ENCODE data around the gene PFDN2.

DNA sequence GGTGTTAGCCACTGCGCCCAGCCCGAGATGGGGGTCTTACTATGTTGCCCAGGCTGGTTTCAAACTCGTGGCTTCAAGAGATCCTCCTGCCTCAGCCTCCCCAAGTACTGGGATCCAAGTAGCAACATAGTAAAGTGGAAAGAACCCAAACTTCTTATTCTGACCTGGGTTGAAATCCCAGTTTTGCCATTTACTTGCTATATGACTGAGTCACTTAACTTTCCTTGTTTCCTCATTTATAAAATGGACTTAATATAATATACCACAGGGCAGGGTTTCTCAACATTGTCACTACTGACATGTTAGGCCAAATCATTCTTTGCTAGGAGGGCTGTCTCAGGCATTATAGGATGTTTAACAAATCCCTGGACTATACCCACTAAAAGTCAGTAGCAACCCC, 6.7 kb downstream of the PFDN2 start:
- TF ChIP-seq, protein P1, sequence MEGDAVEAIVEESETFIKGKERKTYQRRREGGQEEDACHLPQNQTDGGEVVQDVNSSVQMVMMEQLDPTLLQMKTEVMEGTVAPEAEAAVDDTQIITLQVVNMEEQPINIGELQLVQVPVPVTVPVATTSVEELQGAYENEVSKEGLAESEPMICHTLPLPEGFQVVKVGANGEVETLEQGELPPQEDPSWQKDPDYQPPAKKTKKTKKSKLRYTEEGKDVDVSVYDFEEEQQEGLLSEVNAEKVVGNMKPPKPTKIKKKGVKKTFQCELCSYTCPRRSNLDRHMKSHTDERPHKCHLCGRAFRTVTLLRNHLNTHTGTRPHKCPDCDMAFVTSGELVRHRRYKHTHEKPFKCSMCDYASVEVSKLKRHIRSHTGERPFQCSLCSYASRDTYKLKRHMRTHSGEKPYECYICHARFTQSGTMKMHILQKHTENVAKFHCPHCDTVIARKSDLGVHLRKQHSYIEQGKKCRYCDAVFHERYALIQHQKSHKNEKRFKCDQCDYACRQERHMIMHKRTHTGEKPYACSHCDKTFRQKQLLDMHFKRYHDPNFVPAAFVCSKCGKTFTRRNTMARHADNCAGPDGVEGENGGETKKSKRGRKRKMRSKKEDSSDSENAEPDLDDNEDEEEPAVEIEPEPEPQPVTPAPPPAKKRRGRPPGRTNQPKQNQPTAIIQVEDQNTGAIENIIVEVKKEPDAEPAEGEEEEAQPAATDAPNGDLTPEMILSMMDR (tag by site-specific recombination; IDR thresholded peaks at IDR 0.05), result no peak
- TF ChIP-seq, protein P2, sequence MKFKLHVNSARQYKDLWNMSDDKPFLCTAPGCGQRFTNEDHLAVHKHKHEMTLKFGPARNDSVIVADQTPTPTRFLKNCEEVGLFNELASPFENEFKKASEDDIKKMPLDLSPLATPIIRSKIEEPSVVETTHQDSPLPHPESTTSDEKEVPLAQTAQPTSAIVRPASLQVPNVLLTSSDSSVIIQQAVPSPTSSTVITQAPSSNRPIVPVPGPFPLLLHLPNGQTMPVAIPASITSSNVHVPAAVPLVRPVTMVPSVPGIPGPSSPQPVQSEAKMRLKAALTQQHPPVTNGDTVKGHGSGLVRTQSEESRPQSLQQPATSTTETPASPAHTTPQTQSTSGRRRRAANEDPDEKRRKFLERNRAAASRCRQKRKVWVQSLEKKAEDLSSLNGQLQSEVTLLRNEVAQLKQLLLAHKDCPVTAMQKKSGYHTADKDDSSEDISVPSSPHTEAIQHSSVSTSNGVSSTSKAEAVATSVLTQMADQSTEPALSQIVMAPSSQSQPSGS (tag by site-specific recombination; IDR thresholded peaks at IDR 0.05; ENCODE audit: low read depth), result no peak
- no peak for TF ChIP-seq ZBTB20 (tag by site-specific recombination; IDR thresholded peaks at IDR 0.05)
- TF ChIP-seq SP2 (tag by site-specific recombination; IDR thresholded peaks at IDR 0.05), result no peak
- TF ChIP-seq GLIS1 (tag by site-specific recombination; IDR thresholded peaks at IDR 0.05), result no peak
- TF ChIP-seq ZNF776 (tag by site-specific recombination; IDR thresholded peaks at IDR 0.05; ENCODE audit: borderline replicate concordance), result no peak
- TF ChIP-seq ZNF335 (tag by site-specific recombination; conservative IDR thresholded peaks at IDR 0.05), result no peak
- TF ChIP-seq ZNF24 (tag by site-specific recombination; IDR thresholded peaks at IDR 0.05), result no peak

Data from HEK293 (cell line).